Posterior cingulate gyrus (tissue), 11 donors: Measurements from ENCODE around the gene MEGF6.
"Not testable (repeated sequence)": the region's sequence is repeated elsewhere in the genome, so short reads cannot be mapped to it uniquely, and the experiment has no call there.

Experiments used
- DNase-seq, 10 donors: peaks; one replicate each; pipeline versions ENCODE4 v3.0.0 to v3.0.0-alpha.2; 2020 to 2021; ENCODE audit warnings: mixed read lengths in 3 of 10
- intact Hi-C: fragments of 100-400 bp; cut with DNase I; formaldehyde crosslinking; loops from one replicate; pipeline ENCODE4 v1.15.1; 2023

Gene MEGF6

GRCh38 chr1:3598522-3599285, 12.6 kb downstream of the MEGF6 start:
- intact Hi-C loops, result no loop called here
- DNase-seq, result no peak

DNA sequence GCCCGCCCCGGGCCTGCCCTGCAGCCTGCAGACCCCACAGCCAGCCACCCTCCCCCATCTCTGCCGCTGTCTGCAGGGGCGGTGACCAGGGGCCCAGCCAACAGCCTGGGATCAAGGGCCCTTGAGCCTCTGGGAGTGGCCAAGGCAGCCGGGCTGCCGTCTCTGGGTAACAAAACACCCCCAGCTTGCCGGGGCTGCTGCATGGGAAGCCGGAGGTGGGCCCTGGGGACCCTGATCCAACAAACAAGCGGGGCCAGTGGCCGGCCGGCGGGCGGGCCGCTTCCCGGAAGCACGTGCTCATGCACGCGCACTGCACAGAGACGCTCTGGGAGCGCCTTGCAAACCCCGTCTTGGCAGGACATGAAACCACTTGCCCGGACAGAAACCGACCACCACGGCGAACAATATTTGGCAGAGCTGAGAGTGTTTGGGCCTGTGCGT, 13.2 kb downstream of the MEGF6 start:
- intact Hi-C loops, result no loop called here
- DNase-seq, result no peak

DNA sequence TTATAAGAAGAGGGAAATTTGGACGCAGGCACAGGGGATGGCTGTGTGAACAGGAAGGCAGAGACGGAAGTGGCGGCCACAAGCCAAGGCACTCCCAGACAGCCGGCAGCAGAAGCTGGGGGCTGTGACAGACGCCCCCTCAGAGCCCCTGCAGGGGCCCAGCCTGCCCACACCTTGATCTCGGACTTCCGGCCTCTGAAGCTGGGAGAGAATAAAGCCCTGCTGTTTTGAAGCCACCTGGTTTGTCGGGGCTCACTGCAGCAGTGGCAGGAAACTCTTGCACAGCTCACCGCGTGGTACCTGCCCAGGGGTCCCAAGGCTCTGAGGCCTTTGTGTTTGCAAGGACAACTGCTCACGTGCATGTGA, 13.7 kb downstream of the MEGF6 start:
- no peak for DNase-seq
- intact Hi-C loops, result loop anchor here (2.0 kb wide), 1 partner anchor 27 kb away; no protein-coding TSS in a partner anchor

DNA sequence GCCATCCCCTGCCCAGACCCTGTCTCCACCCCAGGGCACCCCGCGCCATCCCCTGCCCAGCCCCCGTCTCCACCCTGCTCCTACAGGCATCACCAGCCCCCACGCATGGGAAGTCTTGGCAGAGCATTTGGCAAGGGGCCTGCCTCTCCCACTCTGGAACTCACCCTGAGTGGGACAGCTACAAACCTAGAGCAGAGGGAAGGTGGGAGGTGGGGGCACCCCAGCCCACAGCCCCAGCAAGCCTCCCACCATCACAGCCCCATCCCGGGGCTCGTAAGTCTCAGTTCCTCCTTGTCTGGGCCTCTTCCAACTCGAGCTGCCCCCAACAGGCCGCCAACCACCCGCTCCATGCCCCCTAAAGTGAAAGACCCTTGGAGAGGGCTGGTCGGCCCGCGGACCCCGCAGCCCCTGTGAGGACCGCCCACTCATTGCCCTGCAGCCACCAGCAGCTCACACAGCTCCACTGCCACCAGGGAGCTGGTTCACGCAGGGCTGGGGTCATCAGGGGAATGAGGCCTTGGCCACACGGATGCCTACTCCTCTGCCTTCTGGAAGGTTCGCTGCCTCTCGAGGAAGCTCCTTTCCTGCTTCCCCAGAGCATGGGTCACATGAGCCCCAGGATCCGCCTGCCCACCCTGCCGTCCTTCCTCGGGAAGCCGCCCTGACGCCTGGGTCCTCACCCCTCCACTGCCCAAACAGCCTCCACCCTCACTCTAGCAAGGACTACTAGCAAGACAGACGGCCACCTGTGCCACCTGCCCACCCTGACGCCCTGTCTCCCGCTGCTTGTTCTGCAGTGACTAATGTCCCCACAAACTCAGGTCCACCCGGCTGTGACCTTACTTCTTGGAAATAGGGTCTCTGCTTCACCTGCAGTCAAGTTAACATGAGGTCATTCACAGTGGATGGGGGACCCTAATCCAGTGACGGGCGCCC, 14.4 kb downstream of the MEGF6 start:
- DNase-seq, result no peak
- intact Hi-C loops, result loop anchor here (2.0 kb wide), 1 partner anchor 26 kb away; no protein-coding TSS in a partner anchor

- DNase-seq, result no peak
- intact Hi-C loops, result loop anchor here (2.0 kb wide), 1 partner anchor 25 kb away; no protein-coding TSS in a partner anchor
These were observed 15.4 kb downstream of the MEGF6 start for GRCh38 chr1:3595949-3596348.

DNA sequence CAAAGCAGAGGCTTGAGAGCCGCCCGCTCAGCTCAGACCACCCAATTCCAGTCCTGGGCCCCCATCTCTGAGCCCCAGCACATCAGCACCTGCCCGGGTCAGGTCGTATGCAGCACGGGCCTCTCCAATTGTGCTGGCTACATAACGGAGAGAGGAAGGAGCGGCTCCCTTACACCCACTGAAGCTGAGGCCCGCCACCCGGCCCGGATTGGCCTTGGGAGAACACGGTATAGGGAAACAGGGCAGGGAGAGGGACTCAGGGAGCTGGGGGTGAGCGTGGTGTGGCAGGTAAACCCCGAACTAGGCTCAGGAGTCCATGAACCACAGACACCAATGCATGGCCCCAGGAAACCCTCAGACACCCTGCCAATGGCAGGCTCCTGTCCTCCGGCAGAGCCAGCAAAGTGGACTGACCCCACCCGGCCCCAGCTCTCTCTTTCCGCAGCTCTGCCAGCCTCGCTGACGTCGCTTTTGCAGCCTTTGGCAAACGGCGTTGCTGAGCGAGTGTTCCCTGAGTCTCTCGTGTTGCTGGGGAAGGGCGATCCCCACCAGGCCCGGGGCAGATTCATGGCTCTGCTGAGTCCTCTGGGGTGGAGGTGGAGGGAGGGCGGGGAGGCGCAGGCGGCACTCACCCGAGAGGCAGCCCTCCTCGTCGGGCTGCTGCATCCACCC, 16.5 kb downstream of the MEGF6 start:
- DNase-seq, result peak in 1 of 10 donors; percentile 30
- intact Hi-C loops, result no loop called here

DNA sequence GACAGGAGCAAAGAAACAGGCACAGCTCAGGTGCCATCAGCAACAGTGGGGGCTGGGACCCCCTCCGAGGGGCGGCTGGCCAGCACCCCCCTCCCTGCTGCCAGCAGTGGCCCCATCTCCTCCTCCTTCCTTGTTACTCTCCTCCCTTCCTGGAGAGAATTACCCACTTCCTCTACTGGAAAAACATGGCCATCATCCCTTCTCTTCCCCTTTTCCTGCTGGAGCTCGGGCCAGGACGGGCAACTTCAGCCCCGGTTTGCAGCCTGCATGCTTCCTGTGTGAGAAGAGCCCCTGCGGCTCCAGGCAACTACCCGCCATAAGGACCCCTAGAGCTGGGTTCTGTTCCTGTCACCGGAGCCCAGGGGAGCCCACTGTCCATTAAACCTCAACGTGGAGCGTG, 17.6 kb downstream of the MEGF6 start:
- DNase-seq, result no peak
- intact Hi-C loops, result no loop called here

DNA sequence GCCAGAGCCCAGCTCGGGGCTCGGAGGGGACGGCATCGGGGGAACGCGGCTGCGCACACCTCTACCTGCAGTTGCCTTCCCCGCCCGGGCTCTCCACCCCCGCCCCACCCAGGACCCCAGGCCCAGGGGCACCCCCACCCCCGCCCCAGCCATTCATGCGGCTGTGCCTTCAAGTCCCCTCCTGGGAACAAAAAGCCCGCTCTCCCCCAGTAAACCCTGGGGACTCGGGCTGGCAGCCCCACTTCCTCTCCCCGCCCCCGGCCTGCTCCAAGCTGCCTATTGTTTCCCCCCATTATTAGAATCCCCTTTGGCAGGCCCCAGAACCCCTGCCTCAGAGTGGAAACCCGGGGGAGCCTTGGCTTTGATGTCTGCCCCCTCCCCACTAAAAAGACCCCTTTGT, 18.0 kb downstream of the MEGF6 start:
- intact Hi-C loops, result no loop called here

DNA sequence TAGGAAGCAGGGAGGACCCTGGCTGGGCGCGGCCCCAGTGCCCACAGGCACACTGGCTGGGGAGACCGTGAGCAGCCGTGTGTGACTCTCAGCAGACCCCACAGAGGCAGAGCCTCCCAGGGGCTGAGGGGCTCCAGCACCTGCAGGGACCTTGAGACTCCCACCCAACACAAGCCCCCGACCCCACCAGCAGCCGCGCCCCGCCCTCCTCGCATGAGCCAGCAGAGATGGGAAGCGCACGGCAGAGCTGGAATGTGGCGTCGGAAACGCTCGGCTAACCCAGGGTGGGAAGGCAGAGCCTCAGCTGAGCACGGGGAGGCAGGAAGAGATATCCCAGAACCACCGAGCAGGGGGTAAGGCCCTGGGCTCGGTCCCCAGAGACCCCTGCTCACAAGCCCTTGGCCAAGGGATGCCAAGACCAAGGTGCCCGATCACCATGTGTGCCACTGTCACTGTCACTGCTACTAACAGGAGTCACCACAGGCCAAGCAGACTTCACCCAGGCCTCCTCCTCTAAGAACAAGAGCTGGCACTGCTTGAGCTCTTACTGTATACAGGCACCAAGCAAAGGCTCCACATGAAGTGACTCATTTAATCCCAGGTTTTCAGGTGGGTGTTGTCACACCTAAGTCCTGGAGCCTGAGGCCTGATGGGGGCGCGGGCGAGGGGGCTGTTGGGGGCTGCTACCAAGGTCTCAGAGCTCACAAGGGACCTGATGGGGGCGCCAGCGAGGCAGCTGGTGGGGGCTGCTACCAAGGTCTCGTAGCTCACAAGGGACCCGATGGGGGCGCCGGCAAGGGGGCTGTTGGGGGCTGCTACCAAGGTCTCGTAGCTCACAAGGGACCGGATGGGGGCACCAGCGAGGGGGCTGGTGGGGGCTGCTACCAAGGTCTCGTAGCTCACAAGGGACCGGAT, 20.1 kb downstream of the MEGF6 start:
- intact Hi-C loops, result no loop called here

More for the DNA sequence above, 18.0 kb downstream of the MEGF6 start:
- DNase-seq, result no peak

GRCh38 chr1:3590139-3590763, 21.1 kb downstream of the MEGF6 start:
- intact Hi-C loops, result no loop called here
- DNase-seq, result no peak

More for the DNA sequence above, 20.1 kb downstream of the MEGF6 start:
- DNase-seq, result no peak

GRCh38 chr1:3588395-3588794, 22.9 kb downstream of the MEGF6 start:
- intact Hi-C loops, result no loop called here
- DNase-seq, result no peak

- intact Hi-C loops, result no loop called here
- peak in 4 of 10 donors; percentile 16 to 87 (median 46) for DNase-seq
These were observed 24.1 kb downstream of the MEGF6 start for GRCh38 chr1:3586986-3587759.

DNA sequence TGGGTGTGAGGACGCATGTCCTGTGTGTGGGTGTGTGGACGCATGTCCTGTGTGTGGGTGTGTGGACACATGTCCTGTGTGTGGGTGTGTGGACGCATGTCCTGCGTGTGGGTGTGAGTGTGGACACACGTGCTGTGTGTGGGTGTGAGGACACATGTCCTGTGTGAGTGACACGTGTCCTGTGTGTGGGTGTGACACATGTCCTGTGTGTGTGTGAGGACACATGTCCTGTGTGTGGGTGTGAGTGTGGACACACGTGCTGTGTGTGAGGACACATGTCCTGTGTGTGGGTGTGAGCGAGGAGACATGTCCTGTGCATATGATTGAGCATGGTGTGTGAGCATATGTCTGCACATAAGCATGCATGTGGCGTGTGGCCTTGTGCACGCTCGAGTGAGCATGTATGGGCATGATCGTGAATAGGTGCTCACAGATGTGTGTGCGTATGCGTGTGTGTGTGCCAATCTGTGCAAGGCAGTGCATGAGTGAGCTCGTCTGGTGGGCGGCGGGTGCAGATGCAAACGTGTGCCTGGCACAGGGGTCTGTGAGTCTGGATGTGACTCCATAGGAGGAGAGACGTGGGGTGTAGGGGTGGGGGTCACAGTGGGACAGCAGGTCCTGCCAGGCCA, 25.3 kb downstream of the MEGF6 start:
- DNase-seq, result no peak

GRCh38 chr1:3585353-3585868, 25.9 kb downstream of the MEGF6 start:
- DNase-seq, intact Hi-C loops: not testable (repeated sequence)

More for the DNA sequence above, 25.3 kb downstream of the MEGF6 start:
- intact Hi-C loops, result no loop called here

GRCh38 chr1:3584915-3585314, 26.4 kb downstream of the MEGF6 start:
- DNase-seq, result no peak
- intact Hi-C loops, result no loop called here

DNA sequence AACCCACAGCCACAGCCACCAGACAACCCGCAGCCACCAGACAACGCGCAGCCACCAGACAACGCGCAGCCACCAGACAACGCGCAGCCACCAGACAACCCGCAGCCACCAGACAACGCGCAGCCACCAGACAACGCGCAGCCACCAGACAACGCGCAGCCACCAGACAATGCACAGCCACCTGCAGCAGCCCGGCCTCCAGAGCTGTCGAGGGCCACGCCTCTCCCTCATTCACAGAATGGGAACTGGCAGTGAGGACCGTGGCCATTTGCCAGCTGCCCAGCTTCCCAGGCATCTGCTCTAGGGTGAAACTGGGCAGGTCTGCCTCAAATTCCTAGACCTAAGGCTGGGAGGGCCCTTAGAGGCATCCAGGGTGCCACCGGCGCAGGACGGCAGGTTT, 27.6 kb downstream of the MEGF6 start:
- DNase-seq, intact Hi-C loops: not testable (repeated sequence)

GRCh38 chr1:3581296-3582036, 29.8 kb downstream of the MEGF6 start:
- DNase-seq, result no peak
- intact Hi-C loops, result no loop called here
